CD4-positive, alpha-beta T cell treated with Interleukin-12 subunit alpha and Interleukin-12 subunit beta, for 1 hour (primary cell): ENCODE data around the gene SEMA5A.

Source experiments
- DNase-seq: peaks from one replicate; pipeline ENCODE4 v3.0.0-alpha.2; 2020

SEMA5A gene

GRCh38 chr5:9251379-9251980 lies 294.4 kb downstream of the SEMA5A start:
- DNase-seq = no peak

GRCh38 chr5:9249231-9249630 lies 296.6 kb downstream of the SEMA5A start:
- DNase-seq = no peak

GRCh38 chr5:9245071-9245470 lies 300.8 kb downstream of the SEMA5A start:
- DNase-seq = no peak

- no peak for DNase-seq
These were observed 301.5 kb downstream of the SEMA5A start for GRCh38 chr5:9244417-9244816.

- DNase-seq = no peak
These were observed 304.2 kb downstream of the SEMA5A start for GRCh38 chr5:9241479-9242305.

GRCh38 chr5:9240431-9240830 lies 305.4 kb downstream of the SEMA5A start:
- DNase-seq = no peak

- no peak for DNase-seq
These were observed 306.2 kb downstream of the SEMA5A start for GRCh38 chr5:9239626-9240025.

- DNase-seq = no peak
These were observed 306.8 kb downstream of the SEMA5A start for GRCh38 chr5:9239071-9239470.

GRCh38 chr5:9233712-9234111 lies 312.2 kb downstream of the SEMA5A start:
- DNase-seq = no peak

- no peak for DNase-seq
These were observed 312.8 kb downstream of the SEMA5A start for GRCh38 chr5:9233035-9233434.

- no peak for DNase-seq
These were observed 314.0 kb downstream of the SEMA5A start for GRCh38 chr5:9231842-9232241.

- DNase-seq = no peak
These were observed 315.5 kb downstream of the SEMA5A start for GRCh38 chr5:9230355-9230754.

- DNase-seq = no peak
These were observed 319.8 kb downstream of the SEMA5A start for GRCh38 chr5:9226016-9226536.

GRCh38 chr5:9222054-9222976 lies 323.6 kb downstream of the SEMA5A start:
- DNase-seq = no peak

- DNase-seq = no peak
These were observed 327.5 kb downstream of the SEMA5A start for GRCh38 chr5:9218358-9218757.

GRCh38 chr5:9212605-9213004 lies 333.3 kb downstream of the SEMA5A start:
- DNase-seq = no peak

- DNase-seq = no peak
These were observed 335.9 kb downstream of the SEMA5A start for GRCh38 chr5:9209846-9210492.

- peak; percentile 8 for DNase-seq
These were observed 338.0 kb downstream of the SEMA5A start for GRCh38 chr5:9207817-9208418.

GRCh38 chr5:9202636-9203035 lies 343.2 kb downstream of the SEMA5A start:
- no peak for DNase-seq

GRCh38 chr5:9201761-9202160 lies 344.1 kb downstream of the SEMA5A start:
- no peak for DNase-seq

- no peak for DNase-seq
These were observed 344.9 kb downstream of the SEMA5A start for GRCh38 chr5:9201011-9201410.

GRCh38 chr5:9198394-9198793 lies 347.5 kb downstream of the SEMA5A start:
- DNase-seq = no peak
